ENCODE measurements around the gene RADX.

The RADX gene

GRCh38 chrX:106696502-106696901, 84.7 kb downstream of the RADX start:
- Histone ChIP-seq H3K9ac (ENCODE audit: low read length) (no peak overlapping the region), H3K4me1 (ENCODE audit: low read length) (no peaks in the 10 kb centered on the region), H3K79me2 (ENCODE audit: low read length) (no peaks in the 10 kb centered on the region), H3K4me3 (ENCODE audit: low read length) (no peak overlapping the region), H2AFZ (ENCODE audit: low read depth, low read length) (no peak overlapping the region), H3K27me3 (ENCODE audit: low read depth, low read length) (no peaks in the 10 kb centered on the region), H3K27ac (ENCODE audit: low read length) (no peak overlapping the region), H4K20me1 (ENCODE audit: insufficient read depth, low read length) (no peaks in the 10 kb centered on the region), H3K36me3 (replicated peaks; ENCODE audit: low read depth, low read length) (no peaks in the 10 kb centered on the region), H3K4me2 (ENCODE audit: low read length) (no peak overlapping the region), H3K9me3 (ENCODE audit: insufficient read depth, low read length) (no peaks in the 10 kb centered on the region)
- TF ChIP-seq CTCF (IDR thresholded peaks at IDR 0.05; ENCODE audit: low read depth, low read length), result no peak
- no peak for TF ChIP-seq EZH2phosphoT487 (IDR thresholded peaks at IDR 0.05; ENCODE audit: low read depth)

GRCh38 chrX:106698693-106699092, 86.9 kb downstream of the RADX start:
- Histone ChIP-seq H3K36me3 (replicated peaks; ENCODE audit: low read depth, low read length) (no peaks in the 10 kb centered on the region), H3K4me2 (ENCODE audit: low read length) (no peak overlapping the region), H4K20me1 (ENCODE audit: insufficient read depth, low read length) (no peaks in the 10 kb centered on the region), H3K79me2 (ENCODE audit: low read length) (no peaks in the 10 kb centered on the region), H3K9ac (ENCODE audit: low read length) (no peak overlapping the region), H3K4me1 (ENCODE audit: low read length) (no peaks in the 10 kb centered on the region), H2AFZ (ENCODE audit: low read depth, low read length) (no peak overlapping the region), H3K27ac (ENCODE audit: low read length) (no peak overlapping the region), H3K9me3 (ENCODE audit: insufficient read depth, low read length) (no peaks in the 10 kb centered on the region), H3K27me3 (ENCODE audit: low read depth, low read length) (no peaks in the 10 kb centered on the region), H3K4me3 (ENCODE audit: low read length) (no peak overlapping the region)
- TF ChIP-seq CTCF (IDR thresholded peaks at IDR 0.05; ENCODE audit: low read depth, low read length), result no peak
- TF ChIP-seq EZH2phosphoT487 (IDR thresholded peaks at IDR 0.05; ENCODE audit: low read depth), result no peak

GRCh38 chrX:106702636-106703035, 90.9 kb downstream of the RADX start:
- H3K4me3 ChIP-seq (ENCODE audit: low read length), result no peak overlapping the region
- no peaks in the 10 kb centered on the region for H3K36me3 ChIP-seq (replicated peaks; ENCODE audit: low read depth, low read length)
- no peak for TF ChIP-seq CTCF (IDR thresholded peaks at IDR 0.05; ENCODE audit: low read depth, low read length)
- no peak for TF ChIP-seq EZH2phosphoT487 (IDR thresholded peaks at IDR 0.05; ENCODE audit: low read depth)
- H3K4me2 ChIP-seq (ENCODE audit: low read length), result no peak overlapping the region
- no peaks in the 10 kb centered on the region for H3K79me2 ChIP-seq (ENCODE audit: low read length)
- no peak overlapping the region for H2AFZ ChIP-seq (ENCODE audit: low read depth, low read length)
- no peaks in the 10 kb centered on the region for H3K4me1 ChIP-seq (ENCODE audit: low read length)
- H3K27me3 ChIP-seq (ENCODE audit: low read depth, low read length), result no peaks in the 10 kb centered on the region
- H4K20me1 ChIP-seq (ENCODE audit: insufficient read depth, low read length), result no peaks in the 10 kb centered on the region
- no peaks in the 10 kb centered on the region for H3K9me3 ChIP-seq (ENCODE audit: insufficient read depth, low read length)
- no peak overlapping the region for H3K9ac ChIP-seq (ENCODE audit: low read length)
- H3K27ac ChIP-seq (ENCODE audit: low read length), result no peak overlapping the region

GRCh38 chrX:106706466-106706865, 94.7 kb downstream of the RADX start:
- H3K79me2 ChIP-seq (ENCODE audit: low read length), result no peaks in the 10 kb centered on the region
- H3K27me3 ChIP-seq (ENCODE audit: low read depth, low read length), result no peaks in the 10 kb centered on the region
- no peak overlapping the region for H3K27ac ChIP-seq (ENCODE audit: low read length)
- H3K4me1 ChIP-seq (ENCODE audit: low read length), result no peaks in the 10 kb centered on the region
- H2AFZ ChIP-seq (ENCODE audit: low read depth, low read length), result no peak overlapping the region
- H3K4me2 ChIP-seq (ENCODE audit: low read length), result no peak overlapping the region
- H4K20me1 ChIP-seq (ENCODE audit: insufficient read depth, low read length), result no peaks in the 10 kb centered on the region
- no peaks in the 10 kb centered on the region for H3K36me3 ChIP-seq (replicated peaks; ENCODE audit: low read depth, low read length)
- TF ChIP-seq EZH2phosphoT487 (IDR thresholded peaks at IDR 0.05; ENCODE audit: low read depth), result no peak
- no peak for TF ChIP-seq CTCF (IDR thresholded peaks at IDR 0.05; ENCODE audit: low read depth, low read length)
- no peak overlapping the region for H3K4me3 ChIP-seq (ENCODE audit: low read length)
- H3K9ac ChIP-seq (ENCODE audit: low read length), result no peak overlapping the region
- H3K9me3 ChIP-seq (ENCODE audit: insufficient read depth, low read length), result no peaks in the 10 kb centered on the region
